Testis (tissue), 2 donors: ENCODE data around the gene GP1BA.

ENCODE experiments used
- CTCF ChIP-seq, 3 experiments: fragments of 450-650 bp in 2 of 3; fragments of 200-600 bp in 1 of 3; sonication (generic) in 1 of 3; IDR thresholded peaks; one replicate each; pipeline ENCODE4 v1.5.1; 2016 to 2019; ENCODE audit warnings: antibody characterized with exemption in 3 of 3, mild to moderate bottlenecking in 2 of 3, moderate library complexity in 1 of 3
- POLR2A ChIP-seq: fragments of 450-650 bp; IDR thresholded peaks from one replicate; pipeline ENCODE4 v1.6.1; 2017; ENCODE audit warnings: antibody characterized with exemption, mild to moderate bottlenecking, moderate library complexity

GRCh38 chr17:4931963-4932362, at the start of gene GP1BA:
- TF ChIP-seq CTCF (IDR thresholded peaks at IDR 0.05): no peak
- TF ChIP-seq POLR2A: no peak
